Prostate gland (tissue), 2 donors: ENCODE results near the gene ALKBH5.

Experiments
- CTCF ChIP-seq, 4 experiments: fragments of 200-600 bp in 2 of 4; fragments of 450-650 bp in 2 of 4; sonication (generic) in 2 of 4; IDR thresholded peaks; 1 replicate in 3 of 4; 2 replicates in 1 of 4; pipeline ENCODE4 v1.5.1; 2016 to 2019; ENCODE audit warnings: antibody characterized with exemption in 4 of 4, mild to moderate bottlenecking in 2 of 4, moderate library complexity in 2 of 4
- POLR2A ChIP-seq: fragments of 450-650 bp; IDR thresholded peaks from one replicate; pipeline ENCODE4 v1.6.1; 2016; ENCODE audit warnings: antibody characterized with exemption, mild to moderate bottlenecking

GRCh38 chr17:18156976-18157280 lies 26.7 kb upstream of the ALKBH5 start:
- no peak for TF ChIP-seq CTCF (IDR thresholded peaks at IDR 0.05)
- no peak for TF ChIP-seq POLR2A
